Nephron progenitor cell (in vitro differentiated cells): Measurements from ENCODE around the gene ADAMTS10.
"Not testable (repeated sequence)": the region's sequence is repeated elsewhere in the genome, so short reads cannot be mapped to it uniquely, and the experiment has no call there.

Source experiments
- DNase-seq: peaks from one replicate; pipeline ENCODE4 v3.0.0; 2021
- H3K27ac Mint-ChIP-seq: 2 replicates; pipeline ENCODE4 v1.8.0; 2021; ENCODE audit warnings: mild to moderate bottlenecking, moderate library complexity, mixed read lengths
- H3K27me3 Mint-ChIP-seq: 2 replicates; pipeline ENCODE4 v1.8.0; 2021; ENCODE audit warnings: mild to moderate bottlenecking, low read depth, mixed read lengths; ENCODE audit not compliant: poor library complexity
- H3K36me3 Mint-ChIP-seq: 2 replicates; pipeline ENCODE4 v1.8.0; 2021; ENCODE audit warnings: low read depth, mixed read lengths
- H3K4me1 Mint-ChIP-seq: 2 replicates; pipeline ENCODE4 v1.8.0; 2021; ENCODE audit warnings: mixed read lengths
- H3K4me3 Mint-ChIP-seq: 2 replicates; pipeline ENCODE4 v1.8.0; 2021; ENCODE audit warnings: mild to moderate bottlenecking, moderate library complexity, mixed read lengths
- H3K9me3 Mint-ChIP-seq: 2 replicates; pipeline ENCODE4 v1.8.0; 2021; ENCODE audit warnings: mild to moderate bottlenecking, moderate library complexity, mixed read lengths
- CTCF ChIP-seq: fragments of 200-600 bp; sonication (generic); IDR thresholded peaks from 2 replicates; pipeline ENCODE4 v1.5.0; 2021; ENCODE audit warnings: antibody characterized with exemption

Gene ADAMTS10

DNA sequence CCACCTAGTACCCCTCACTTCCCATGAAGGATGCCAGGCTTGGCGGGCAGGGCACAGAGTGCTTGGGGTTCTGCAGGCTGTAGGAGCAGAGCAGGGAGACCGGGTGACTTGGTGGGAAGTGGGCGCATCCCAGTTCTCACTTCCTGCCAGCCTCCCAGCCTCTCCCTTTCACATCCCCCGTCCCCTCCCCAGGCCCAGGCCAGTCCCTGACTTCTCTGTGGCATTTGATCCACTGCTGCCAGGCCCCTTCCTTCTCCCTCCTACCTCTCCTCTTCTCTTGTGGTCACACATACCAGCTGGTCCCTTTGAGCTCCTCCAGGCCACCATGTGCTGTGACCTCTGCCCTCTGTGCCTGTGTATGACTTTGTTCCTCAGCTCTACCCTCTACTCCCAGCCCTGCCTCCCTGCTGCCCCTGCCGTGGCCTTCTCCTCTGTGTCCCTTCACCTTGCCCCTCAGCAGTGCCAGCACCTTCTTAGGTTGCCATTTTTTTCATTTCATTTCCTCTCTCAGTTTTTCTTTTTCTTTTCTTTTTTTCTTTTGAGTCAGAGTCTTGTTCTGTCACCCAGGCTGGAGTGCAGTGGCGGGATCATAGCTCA, 52.8 kb downstream of the ADAMTS10 start:
- no peak for DNase-seq
- Mint-ChIP-seq H3K4me3 (no peak overlapping the region), H3K36me3 (peaks cover 7% of the 10 kb centered on the region), H3K9me3 (no peaks in the 10 kb centered on the region), H3K4me1 (peaks cover 19% of the 10 kb centered on the region), H3K27ac (peak overlapping the region; percentile 92), H3K27me3 (peaks cover 2% of the 10 kb centered on the region)
- TF ChIP-seq CTCF, result no peak

- H3K9me3 Mint-ChIP-seq, H3K4me3 Mint-ChIP-seq, H3K27me3 Mint-ChIP-seq, DNase-seq, H3K27ac Mint-ChIP-seq: not testable (repeated sequence)
- H3K4me1 Mint-ChIP-seq, result peaks cover 11% of the 10 kb centered on the region
- peaks cover 15% of the 10 kb centered on the region for H3K36me3 Mint-ChIP-seq
Observed at GRCh38 chr19:8553729-8554128, 56.8 kb downstream of the ADAMTS10 start.

- Mint-ChIP-seq H3K4me1 (peaks cover 3% of the 10 kb centered on the region), H3K36me3 (peaks cover 22% of the 10 kb centered on the region), H3K9me3 (no peaks in the 10 kb centered on the region), H3K27me3 (no peaks in the 10 kb centered on the region), H3K27ac (peak overlapping the region; percentile 5), H3K4me3 (peak overlapping the region; percentile 4)
- DNase-seq, result no peak
- no peak for TF ChIP-seq CTCF
Observed at GRCh38 chr19:8552810-8553209, 57.7 kb downstream of the ADAMTS10 start.

DNA sequence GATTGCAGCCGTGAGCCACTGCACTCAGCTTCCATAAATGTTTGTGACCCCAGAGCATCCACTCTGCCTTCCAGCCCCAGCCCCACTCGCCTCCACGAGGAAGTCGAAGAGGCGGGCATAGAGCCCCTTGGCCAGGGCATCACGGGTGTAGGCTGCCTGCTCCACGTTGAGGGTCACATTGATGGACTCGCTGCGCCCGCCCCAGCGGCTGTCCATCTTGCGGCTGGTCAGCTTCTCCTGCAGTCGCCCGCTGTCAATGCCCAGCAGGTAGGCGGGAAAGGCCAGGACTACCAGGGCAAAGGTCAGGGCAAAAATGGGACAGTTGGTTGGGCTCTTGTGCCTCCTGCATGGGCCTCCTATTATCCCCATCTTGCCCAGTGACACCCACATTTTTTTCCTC, 60.4 kb downstream of the ADAMTS10 start:
- Mint-ChIP-seq H3K36me3 (peaks cover 48% of the 10 kb centered on the region), H3K27ac (no peak overlapping the region), H3K27me3 (no peaks in the 10 kb centered on the region), H3K9me3 (no peaks in the 10 kb centered on the region), H3K4me3 (no peak overlapping the region), H3K4me1 (no peaks in the 10 kb centered on the region)
- DNase-seq, result no peak
- no peak for TF ChIP-seq CTCF

DNA sequence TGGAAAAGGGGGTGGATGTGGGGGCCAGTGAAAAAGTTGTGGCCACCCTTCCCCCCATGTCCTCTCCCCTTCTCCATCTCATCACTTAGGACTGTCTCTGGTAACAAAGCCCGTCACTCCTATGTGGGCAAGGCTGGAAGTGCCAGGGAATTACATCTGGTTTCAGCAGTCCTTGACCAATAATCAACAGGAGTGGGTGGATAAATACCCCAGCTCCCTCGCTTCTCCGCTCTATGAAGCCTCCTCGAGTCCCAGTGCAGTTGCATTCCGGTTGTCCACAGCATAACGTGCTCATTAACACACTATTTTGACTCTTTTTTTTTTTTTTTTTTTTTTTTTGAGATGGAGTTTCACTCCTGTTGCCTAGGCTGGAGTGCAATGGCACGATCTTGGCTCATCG, 64.8 kb downstream of the ADAMTS10 start:
- Mint-ChIP-seq H3K27me3 (no peaks in the 10 kb centered on the region), H3K36me3 (peaks cover 38% of the 10 kb centered on the region), H3K27ac (no peak overlapping the region), H3K4me3 (no peak overlapping the region), H3K9me3 (no peaks in the 10 kb centered on the region), H3K4me1 (peaks cover 7% of the 10 kb centered on the region)
- no peak for DNase-seq
- TF ChIP-seq CTCF, result no peak

DNA sequence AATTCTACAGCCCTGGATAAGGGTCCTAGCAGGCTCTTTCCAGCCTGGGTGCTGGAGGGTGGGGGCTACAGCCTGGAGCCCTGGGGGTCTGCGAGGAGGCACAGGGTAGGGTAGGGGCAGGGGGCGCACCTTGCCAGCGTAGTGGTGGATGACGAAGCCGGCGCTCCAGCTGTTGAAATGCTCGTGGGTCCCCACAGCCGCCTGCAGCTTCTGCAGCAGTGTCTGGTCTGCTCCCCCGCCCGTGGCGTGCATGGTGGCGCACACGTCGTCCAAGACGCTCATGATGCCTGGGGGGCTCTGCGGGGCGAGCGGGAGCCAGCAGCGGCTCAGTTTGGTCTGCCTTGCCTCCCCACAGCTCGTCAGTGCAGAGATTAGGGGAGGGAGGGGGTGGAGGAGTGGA, 66.3 kb downstream of the ADAMTS10 start:
- no peak overlapping the region for H3K27ac Mint-ChIP-seq
- H3K36me3 Mint-ChIP-seq, result peaks cover 38% of the 10 kb centered on the region
- no peaks in the 10 kb centered on the region for H3K9me3 Mint-ChIP-seq
- H3K4me1 Mint-ChIP-seq, result peaks cover 7% of the 10 kb centered on the region
- no peak overlapping the region for H3K4me3 Mint-ChIP-seq
- no peaks in the 10 kb centered on the region for H3K27me3 Mint-ChIP-seq
- DNase-seq, result no peak
- no peak for TF ChIP-seq CTCF
